ENCODE measurements around the gene CLEC12A. TPM values are rescaled to one million over a fixed set of nuclear protein-coding genes. Genes with fewer than 3 reads are reported as not detected.

Gene CLEC12A
- total RNA-seq, 1 donor from 2014 or later = 7.5 TPM

DNA sequence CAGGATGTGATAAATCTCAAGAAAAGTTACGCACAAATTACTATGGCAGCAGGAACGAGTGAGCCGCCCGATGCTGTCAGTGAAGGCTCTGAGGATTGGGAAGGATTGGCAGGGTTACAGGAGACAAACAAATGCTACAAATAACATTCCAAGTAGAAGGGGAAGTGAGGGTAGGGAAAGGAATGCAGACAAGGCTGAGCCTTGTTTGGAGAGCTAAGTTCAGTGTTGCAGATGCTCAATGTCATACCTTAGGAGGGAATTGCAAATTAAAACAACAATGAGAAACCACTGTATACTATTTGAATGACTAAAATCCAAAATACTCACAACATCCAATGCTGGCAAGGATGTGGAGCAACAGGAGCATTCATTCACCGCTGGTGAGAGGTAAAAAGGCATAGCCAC is 60.6 kb downstream of the CLEC12A start:
- DNase-seq (ENCODE audit: low spot score) = no peak

GRCh38 chr12:10033783-10034545 is 62.8 kb downstream of the CLEC12A start:
- no peak for DNase-seq (ENCODE audit: low spot score)

Other genes with a start within 250 kb of the CLEC12A start
- not detected for gene CLECL1, start 238.3 kb upstream of the CLEC12A start, total RNA-seq
- gene CD69, start 210.5 kb upstream of the CLEC12A start, total RNA-seq = 11.9 TPM
- gene KLRF1, start 143.9 kb upstream of the CLEC12A start, total RNA-seq = 0.51 TPM
- gene CLEC2B, start 102.1 kb upstream of the CLEC12A start, total RNA-seq = 17.1 TPM
- gene KLRF2, start 89.9 kb upstream of the CLEC12A start, total RNA-seq = not detected
- gene CLEC2A, start 39.0 kb upstream of the CLEC12A start, total RNA-seq = not detected
- gene CLEC1B, start 27.7 kb downstream of the CLEC12A start, total RNA-seq = not detected
- 0.71 TPM for gene CLEC12B, start 39.2 kb downstream of the CLEC12A start, total RNA-seq
- gene CLEC9A, start 59.3 kb downstream of the CLEC12A start, total RNA-seq = not detected
- gene CLEC1A, start 127.6 kb downstream of the CLEC12A start, total RNA-seq = 7.7 TPM
- 27.7 TPM for gene CLEC7A, start 158.8 kb downstream of the CLEC12A start, total RNA-seq
- 6.2 TPM for gene OLR1, start 200.7 kb downstream of the CLEC12A start, total RNA-seq
- gene TMEM52B, start 207.6 kb downstream of the CLEC12A start, total RNA-seq = not detected
- 215 TPM for gene GABARAPL1, start 241.5 kb downstream of the CLEC12A start, total RNA-seq

All from mesenteric fat pad (tissue), 1 donor.